IMR-90 (cell line): ENCODE measurements around the gene ATP9B. TPM values are rescaled to one million over a fixed set of nuclear protein-coding genes. Genes with fewer than 3 reads are reported as not detected.

Experiments
- ATAC-seq: fragments of 200-7000 bp; cut with Tn5 transposase; 2 replicates; pipeline ENCODE4 v1.9.1; 2020; ENCODE audit warnings: low read depth, mild to moderate bottlenecking, moderate library complexity
- BruUV-seq: library from RNA; stranded (reverse); fragments of 400-500 nt; replicated peaks from 2 replicates; lab custom pipeline; 2021; lab: Mats Ljungman, UMichigan
- CTCF ChIA-PET: fragments of 300-600 bp; formaldehyde crosslinking; extraction: SDS; loops from one replicate; lab custom pipeline; 2021; ENCODE audit warnings: antibody characterized with exemption; lab: Yijun Ruan, JAX
- POLR2A ChIA-PET: fragments of 300-600 bp; sonication (Branson Sonifier 250); formaldehyde crosslinking; loops from one replicate; lab custom pipeline; 2022; ENCODE audit warnings: antibody characterized with exemption; ENCODE audit not compliant: unreplicated experiment; lab: Charles Lee
- DNase-seq: peaks from one replicate; pipeline ENCODE4 v3.0.0; 2013
- H2AFZ ChIP-seq: replicated peaks from 2 replicates; pipeline ENCODE3; 2013; ENCODE audit warnings: low read length, mild to moderate bottlenecking; ENCODE audit not compliant: poor library complexity
- H2AK5ac ChIP-seq: 2 replicates; pipeline ENCODE4 v1.6.1; 2013; ENCODE audit warnings: low read depth, low read length, inconsistent platforms
- H2AK9ac ChIP-seq: replicated peaks from 2 replicates; pipeline ENCODE3; 2013; ENCODE audit warnings: mild to moderate bottlenecking, low read depth, low read length, moderate library complexity; ENCODE audit not compliant: poor library complexity
- H2BK120ac ChIP-seq: 2 replicates; pipeline ENCODE4 v1.6.1; 2013; ENCODE audit warnings: low read depth, low read length, inconsistent platforms
- H2BK15ac ChIP-seq: 3 replicates; pipeline ENCODE4 v1.6.1; 2013; ENCODE audit warnings: low read depth, low read length, inconsistent platforms
- H2BK20ac ChIP-seq: 2 replicates; pipeline ENCODE4 v1.6.1; 2013; ENCODE audit warnings: low read depth, mild to moderate bottlenecking, inconsistent platforms, low read length, moderate library complexity
- H2BK5ac ChIP-seq: 2 replicates; pipeline ENCODE4 v1.6.1; 2013; ENCODE audit warnings: mild to moderate bottlenecking, low read depth, low read length, inconsistent platforms; ENCODE audit not compliant: poor library complexity, severe bottlenecking
- H3K14ac ChIP-seq: replicated peaks from 2 replicates; pipeline ENCODE4 v1.6.1; 2013; ENCODE audit warnings: low read depth, low read length, inconsistent platforms
- H3K18ac ChIP-seq: 2 replicates; pipeline ENCODE4 v1.6.1; 2013; ENCODE audit warnings: low read depth, low read length, control low read depth
- H3K23ac ChIP-seq: 2 replicates; pipeline ENCODE4 v1.6.1; 2013; ENCODE audit warnings: low read depth, low read length, inconsistent platforms
- H3K27ac ChIP-seq: 2 replicates; pipeline ENCODE4 v1.5.1; 2013; ENCODE audit warnings: mild to moderate bottlenecking, control low read depth, low read length; ENCODE audit not compliant: insufficient read depth
- H3K27me3 ChIP-seq: 2 replicates; pipeline ENCODE4 v1.6.1; 2013; ENCODE audit warnings: low read length; ENCODE audit not compliant: control insufficient read depth, insufficient read depth
- H3K36me3 ChIP-seq: 2 replicates; pipeline ENCODE4 v1.6.1; 2013; ENCODE audit warnings: low read length, mixed read lengths; ENCODE audit not compliant: control insufficient read depth, insufficient read depth
- H3K4ac ChIP-seq: 2 replicates; pipeline ENCODE4 v1.6.1; 2013; ENCODE audit warnings: low read depth, low read length, inconsistent platforms
- H3K4me1 ChIP-seq: 2 replicates; pipeline ENCODE4 v1.6.1; 2013; ENCODE audit warnings: low read length, mixed read lengths; ENCODE audit not compliant: control insufficient read depth, insufficient read depth
- H3K4me2 ChIP-seq: 2 replicates; pipeline ENCODE4 v1.6.1; 2013; ENCODE audit warnings: low read depth, mild to moderate bottlenecking, control low read depth, low read length, moderate library complexity
- H3K4me3 ChIP-seq: 2 replicates; pipeline ENCODE4 v1.5.1; 2013; ENCODE audit warnings: low read depth, mild to moderate bottlenecking, control low read depth, low read length, moderate library complexity; ENCODE audit not compliant: insufficient read depth
- H3K56ac ChIP-seq: 2 replicates; pipeline ENCODE4 v1.6.1; 2013; ENCODE audit warnings: low read length, inconsistent platforms; ENCODE audit not compliant: insufficient read depth; ENCODE audit errors: extremely low read depth
- H3K79me1 ChIP-seq, 2 experiments: 2 replicates each; pipeline ENCODE4 v1.6.1; 2013; ENCODE audit warnings: low read length in 2 of 2, inconsistent platforms in 1 of 2, low read depth in 1 of 2
- H3K9ac ChIP-seq: 2 replicates; pipeline ENCODE4 v1.6.1; 2013; ENCODE audit warnings: low read depth, low read length, control low read depth
- H3K9me1 ChIP-seq: 2 replicates; pipeline ENCODE4 v1.6.1; 2013; ENCODE audit warnings: low read length, inconsistent platforms; ENCODE audit not compliant: insufficient read depth
- H3K9me3 ChIP-seq: 2 replicates; pipeline ENCODE4 v1.6.1; 2013; ENCODE audit warnings: low read length; ENCODE audit not compliant: control insufficient read depth, insufficient read depth
- H4K20me1 ChIP-seq: 2 replicates; pipeline ENCODE4 v1.6.1; 2013; ENCODE audit warnings: low read length, inconsistent platforms; ENCODE audit not compliant: insufficient read depth
- H4K5ac ChIP-seq: 2 replicates; pipeline ENCODE4 v1.6.1; 2013; ENCODE audit warnings: mild to moderate bottlenecking, low read depth, low read length, control low read depth
- H4K8ac ChIP-seq, 2 experiments: 2 replicates each; pipeline ENCODE4 v1.6.1; 2013; ENCODE audit warnings: low read depth in 2 of 2, low read length in 2 of 2, control low read depth in 1 of 2, inconsistent platforms in 1 of 2
- H4K91ac ChIP-seq: 2 replicates; pipeline ENCODE4 v1.6.1; 2013; ENCODE audit warnings: low read depth, low read length, inconsistent platforms; ENCODE audit not compliant: insufficient read depth
- POLR2A ChIP-seq: IDR thresholded peaks from 2 replicates; pipeline ENCODE4 v1.6.1; 2012; ENCODE audit warnings: mild to moderate bottlenecking, low read depth, low read length
- WGBS, 2 experiments: methylation state at CpG; one replicate each; pipeline versions ENCODE4 v1.1.5 to v1.1.7; 2013; ENCODE audit warnings: missing lambda C conversion rate in 2 of 2; ENCODE audit not compliant: insufficient read length in 1 of 2; ENCODE audit errors: extremely low coverage in 2 of 2; 5-methylcytosine and 5-hydroxymethylcytosine counted together
- dilution Hi-C: fragments of 300-500 bp; cut with HindIII; formaldehyde crosslinking; loops from one replicate; pipeline ENCODE4 v1.14.3; 2018; ENCODE audit warnings: low sequenced_read_pairs; ENCODE audit not compliant: unreplicated experiment
- in situ Hi-C: fragments of 300-500 bp; cut with MboI; formaldehyde crosslinking; loops from 3 replicates; pipeline ENCODE4 v1.14.3; 2019; ENCODE audit warnings: low sequenced_read_pairs, inconsistent platforms, mixed read lengths
- intact Hi-C: fragments of 100-400 bp; cut with micrococcal nuclease; formaldehyde crosslinking; loops from 2 replicates; pipeline ENCODE4 v1.10.0; 2022
- polyA plus RNA-seq, 3 experiments: library from polyadenylated mRNA; depleted of rRNA; stranded (reverse); fragments of >200 nt; gene quantifications; 2 replicates each; pipeline ENCODE4 v1.2.3, GENCODE V29; 2012; ENCODE audit warnings: low replicate concordance in 1 of 3
- total RNA-seq: library from RNA; depleted of rRNA; stranded (reverse); fragments of >200 nt; gene quantifications from 2 replicates; pipeline ENCODE4 v1.2.3, GENCODE V29; 2012

Gene ATP9B
- total and polyA plus RNA-seq, 2 of the 4 experiments (the other 2 are of a cell fraction), result 11.0 to 11.5 TPM

DNA sequence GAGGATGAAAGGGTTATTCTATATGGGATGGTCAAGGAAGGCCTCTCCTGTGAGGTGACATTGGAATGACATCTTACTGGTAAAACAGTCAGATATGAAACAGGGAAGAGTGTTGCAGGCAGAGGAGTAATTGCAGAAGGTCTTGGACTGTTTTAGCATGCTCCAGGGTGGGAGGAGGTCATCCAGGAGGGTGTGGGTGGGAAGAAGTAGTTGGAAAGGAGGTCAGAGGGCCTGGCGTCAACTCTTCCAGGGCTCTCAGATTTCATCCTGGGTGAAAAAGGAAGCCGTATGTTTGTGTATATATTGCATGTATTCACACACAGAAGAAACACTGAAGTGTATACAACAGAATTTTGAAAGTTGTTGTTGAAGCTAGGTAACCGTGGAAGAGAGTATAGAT is 48.2 kb downstream of the ATP9B start:
- Histone ChIP-seq H4K91ac (no peak overlapping the region), H2AK9ac (no peak overlapping the region), H3K27me3 (no peaks in the 10 kb centered on the region), H3K4me3 (no peak overlapping the region), H2AFZ (no peak overlapping the region), H3K9ac (no peak overlapping the region), H3K79me1 (peaks cover 0 to 3% of the 10 kb centered on the region in 2 experiments; a peak in 2 of 4 replicates), H3K4me1 (peaks cover 3% of the 10 kb centered on the region; the same call in 1 of the 2 replicates), H4K8ac (no peak overlapping the region), H2BK5ac (no peak overlapping the region), H2BK120ac (no peak overlapping the region), H3K4me2 (no peak overlapping the region), H2AK5ac (no peak overlapping the region), H3K9me3 (no peaks in the 10 kb centered on the region), H3K27ac (no peak overlapping the region), H4K20me1 (no peaks in the 10 kb centered on the region), H3K9me1 (peaks cover 3% of the 10 kb centered on the region; the same call in 1 of the 2 replicates), H3K36me3 (peaks cover 7% of the 10 kb centered on the region), H3K56ac (no peak overlapping the region), H2BK15ac (no peak overlapping the region), H3K14ac (no peak overlapping the region), H3K4ac (no peak overlapping the region), H3K23ac (no peak overlapping the region), H2BK20ac (no peak overlapping the region), H3K18ac (no peak overlapping the region), H4K5ac (no peak overlapping the region)
- dilution Hi-C loops, result no loop called here
- ChIA-PET CTCF (no interaction called here), POLR2A (no interaction called here)
- intact Hi-C loops, result no loop called here
- ATAC-seq (peak; percentile 49), DNase-seq (peak; percentile 18)
- BruUV-seq, result no TSS peak
- in situ Hi-C loops, result no loop called here
- no CpG with 5 or more reads among the region's 3 CpGs for WGBS, 2 experiments
- TF ChIP-seq POLR2A, result no peak
